Prostate gland (tissue), 2 donors: ENCODE data around the gene PDE4D. TPM values are rescaled to one million over a fixed set of nuclear protein-coding genes. Genes with fewer than 3 reads are reported as not detected.

ENCODE experiments used
- DNase-seq: peaks from one replicate; pipeline ENCODE4 v3.0.0-alpha.2; 2019; ENCODE audit warnings: low spot score
- H3K27ac ChIP-seq, 2 donors: fragments of 200-600 bp; sonication (generic); 2 replicates each; pipeline ENCODE4 v1.5.1; 2017 to 2019
- H3K27me3 ChIP-seq: fragments of 200-600 bp; sonication (generic); replicated peaks from 2 replicates; pipeline ENCODE4 v1.5.1; 2019; ENCODE audit not compliant: insufficient read depth
- H3K36me3 ChIP-seq, 2 donors: fragments of 200-600 bp; sonication (generic); 1 replicate in 1 of 2; 2 replicates in 1 of 2; pipeline versions ENCODE4 v1.5.1 to v1.8.1; 2017 to 2019
- H3K4me1 ChIP-seq: fragments of 200-600 bp; sonication (generic); replicated peaks from 2 replicates; pipeline ENCODE4 v1.5.1; 2019
- H3K4me3 ChIP-seq, 2 donors: fragments of 200-600 bp; sonication (generic); 2 replicates each; pipeline ENCODE4 v1.5.1; 2017 to 2019
- H3K9me3 ChIP-seq: fragments of 200-600 bp; sonication (generic); 2 replicates; pipeline ENCODE4 v1.5.1; 2017
- POLR2A ChIP-seq: fragments of 450-650 bp; IDR thresholded peaks from one replicate; pipeline ENCODE4 v1.6.1; 2016; ENCODE audit warnings: antibody characterized with exemption, mild to moderate bottlenecking
- POLR2AphosphoS5 ChIP-seq: sonication (generic); formaldehyde crosslinking; IDR thresholded peaks from one replicate; pipeline ENCODE4 v1.6.1; 2017; ENCODE audit warnings: antibody characterized with exemption
- WGBS: methylation state at CpG from one replicate; pipeline ENCODE4 v1.1.5; 2018; 5-methylcytosine and 5-hydroxymethylcytosine counted together
- intact Hi-C: fragments of 100-400 bp; cut with DNase I; formaldehyde crosslinking; loops from one replicate; pipeline ENCODE4 v1.14.2; 2022
- total RNA-seq, 2 donors: library from RNA; depleted of rRNA; stranded (reverse); fragments of >200 nt; gene quantifications; one replicate each; pipeline ENCODE4 v1.1.0, GENCODE V29; 2016
- TF ChIP-seq, protein P1 (sequence below), 4 experiments: fragments of 200-600 bp in 2 of 4; fragments of 450-650 bp in 2 of 4; sonication (generic) in 2 of 4; IDR thresholded peaks; 1 replicate in 3 of 4; 2 replicates in 1 of 4; pipeline ENCODE4 v1.5.1; 2016 to 2019; ENCODE audit warnings: antibody characterized with exemption in 4 of 4, mild to moderate bottlenecking in 2 of 4, moderate library complexity in 2 of 4

Gene PDE4D
- total RNA-seq, 2 donors from 2014 or later, result 64.2 to 75.6 TPM

DNA sequence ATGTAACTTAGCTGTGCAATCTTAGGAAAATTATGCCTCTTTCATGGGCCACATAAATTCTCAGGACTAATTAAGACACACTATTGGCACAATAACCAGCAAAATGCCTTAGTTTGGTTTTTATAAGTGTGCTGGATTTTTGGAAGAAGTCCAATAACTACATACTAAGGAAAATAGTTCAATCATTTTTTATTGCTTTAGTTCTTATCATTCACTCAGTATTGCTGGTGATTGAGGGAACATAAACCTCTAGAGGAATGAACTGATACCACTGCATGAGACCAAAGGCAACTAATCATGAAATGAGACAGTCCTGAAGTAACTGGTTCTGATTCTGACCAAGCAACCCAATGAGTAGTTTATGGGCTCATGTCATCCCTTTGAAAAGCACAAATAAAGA lies 571.5 kb downstream of the PDE4D start:
- Histone ChIP-seq H3K36me3 (no peaks in the 10 kb centered on the region), H3K4me1 (no peaks in the 10 kb centered on the region), H3K27me3 (no peaks in the 10 kb centered on the region), H3K9me3 (no peaks in the 10 kb centered on the region), H3K27ac (no peak overlapping the region), H3K4me3 (no peak overlapping the region)
- DNase-seq, result no peak
- intact Hi-C loops, result no loop called here
- no peak for TF ChIP-seq POLR2A
- TF ChIP-seq, protein P1, sequence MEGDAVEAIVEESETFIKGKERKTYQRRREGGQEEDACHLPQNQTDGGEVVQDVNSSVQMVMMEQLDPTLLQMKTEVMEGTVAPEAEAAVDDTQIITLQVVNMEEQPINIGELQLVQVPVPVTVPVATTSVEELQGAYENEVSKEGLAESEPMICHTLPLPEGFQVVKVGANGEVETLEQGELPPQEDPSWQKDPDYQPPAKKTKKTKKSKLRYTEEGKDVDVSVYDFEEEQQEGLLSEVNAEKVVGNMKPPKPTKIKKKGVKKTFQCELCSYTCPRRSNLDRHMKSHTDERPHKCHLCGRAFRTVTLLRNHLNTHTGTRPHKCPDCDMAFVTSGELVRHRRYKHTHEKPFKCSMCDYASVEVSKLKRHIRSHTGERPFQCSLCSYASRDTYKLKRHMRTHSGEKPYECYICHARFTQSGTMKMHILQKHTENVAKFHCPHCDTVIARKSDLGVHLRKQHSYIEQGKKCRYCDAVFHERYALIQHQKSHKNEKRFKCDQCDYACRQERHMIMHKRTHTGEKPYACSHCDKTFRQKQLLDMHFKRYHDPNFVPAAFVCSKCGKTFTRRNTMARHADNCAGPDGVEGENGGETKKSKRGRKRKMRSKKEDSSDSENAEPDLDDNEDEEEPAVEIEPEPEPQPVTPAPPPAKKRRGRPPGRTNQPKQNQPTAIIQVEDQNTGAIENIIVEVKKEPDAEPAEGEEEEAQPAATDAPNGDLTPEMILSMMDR (IDR thresholded peaks at IDR 0.05), result no peak
- no peak for TF ChIP-seq POLR2AphosphoS5

DNA sequence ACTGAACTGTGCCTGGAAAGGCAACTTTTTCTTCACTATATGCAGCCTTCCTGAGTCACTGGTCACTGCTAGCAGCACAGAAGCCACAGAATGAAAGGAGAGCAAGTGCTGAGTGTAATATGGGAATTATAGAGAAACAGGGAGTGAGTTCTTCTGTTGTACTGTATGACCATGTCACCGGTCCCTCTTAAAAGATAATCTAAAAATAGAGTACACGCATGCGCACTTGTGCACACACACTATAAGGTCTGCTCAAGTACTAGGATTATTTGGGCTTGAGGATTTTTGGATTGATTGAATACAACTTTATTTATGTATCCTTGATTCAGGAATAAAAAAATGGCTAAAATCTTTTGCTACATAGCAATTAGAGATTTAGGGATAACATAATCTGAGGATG lies 571.9 kb downstream of the PDE4D start:
- 73% methylated on average over 3 of the region's 3 CpGs for WGBS

DNA sequence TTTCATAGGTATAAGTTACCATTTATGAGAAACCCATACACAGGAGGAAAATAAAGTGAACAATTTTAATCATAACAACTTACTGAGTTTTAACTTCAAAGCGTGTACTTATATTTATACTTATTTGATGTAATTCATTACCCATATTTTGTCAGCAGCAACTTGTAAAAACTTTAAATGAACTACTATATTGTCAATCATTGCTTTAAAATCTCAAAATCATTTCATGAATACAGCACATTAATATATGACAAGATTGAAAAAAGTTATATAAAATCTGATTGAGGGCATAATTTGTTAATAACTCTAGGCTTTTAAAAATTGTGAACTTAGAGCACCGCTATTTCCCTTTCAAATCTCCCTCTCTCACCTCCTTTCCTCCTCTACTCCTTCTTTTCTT lies 573.1 kb downstream of the PDE4D start:
- WGBS, result 97% methylated on average over 2 of the region's 2 CpGs
- H3K27me3 ChIP-seq, result no peaks in the 10 kb centered on the region
- H3K27ac ChIP-seq, result no peak overlapping the region
- no peak for DNase-seq
- intact Hi-C loops, result no loop called here
- TF ChIP-seq POLR2AphosphoS5 (no peak), POLR2A (no peak)
- TF ChIP-seq, protein P1 (IDR thresholded peaks at IDR 0.05), result no peak
- no peaks in the 10 kb centered on the region for H3K9me3 ChIP-seq
- H3K4me1 ChIP-seq, result no peaks in the 10 kb centered on the region
- H3K4me3 ChIP-seq, result no peak overlapping the region
- no peaks in the 10 kb centered on the region for H3K36me3 ChIP-seq

More for the DNA sequence above, 571.9 kb downstream of the PDE4D start:
- no peaks in the 10 kb centered on the region for H3K27me3 ChIP-seq
- no peak overlapping the region for H3K4me3 ChIP-seq
- H3K9me3 ChIP-seq, result no peaks in the 10 kb centered on the region
- intact Hi-C loops, result no loop called here
- H3K36me3 ChIP-seq, result no peaks in the 10 kb centered on the region
- TF ChIP-seq, protein P1 (IDR thresholded peaks at IDR 0.05), result no peak
- TF ChIP-seq POLR2A (no peak), POLR2AphosphoS5 (no peak)
- H3K27ac ChIP-seq, result no peak overlapping the region
- no peak for DNase-seq
- no peaks in the 10 kb centered on the region for H3K4me1 ChIP-seq

DNA sequence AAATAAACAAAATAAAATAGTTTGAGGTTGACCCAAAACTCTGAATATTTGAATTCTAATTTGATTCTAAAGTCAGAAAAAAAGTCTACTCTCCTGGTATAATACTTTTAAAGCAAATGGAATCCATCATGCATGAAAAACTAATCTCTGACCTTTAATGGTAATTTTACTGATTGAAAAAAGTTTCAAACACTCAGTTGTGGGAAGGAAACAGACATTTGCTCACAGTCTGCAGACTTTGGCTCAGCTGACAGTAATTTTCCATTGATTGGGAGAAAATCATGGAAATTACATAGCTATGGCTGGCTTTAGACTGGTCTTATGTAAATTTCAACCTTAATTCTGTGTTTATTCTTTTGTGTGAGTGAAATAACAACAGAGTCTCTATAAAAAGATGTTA lies 574.3 kb downstream of the PDE4D start:
- H3K4me3 ChIP-seq, result no peak overlapping the region
- no peaks in the 10 kb centered on the region for H3K27me3 ChIP-seq
- H3K4me1 ChIP-seq, result no peaks in the 10 kb centered on the region
- intact Hi-C loops, result no loop called here
- no peaks in the 10 kb centered on the region for H3K36me3 ChIP-seq
- no peaks in the 10 kb centered on the region for H3K9me3 ChIP-seq
- no peak for DNase-seq
- no peak overlapping the region for H3K27ac ChIP-seq
- TF ChIP-seq, protein P1 (IDR thresholded peaks at IDR 0.05), result no peak
- TF ChIP-seq POLR2A (no peak), POLR2AphosphoS5 (no peak)

DNA sequence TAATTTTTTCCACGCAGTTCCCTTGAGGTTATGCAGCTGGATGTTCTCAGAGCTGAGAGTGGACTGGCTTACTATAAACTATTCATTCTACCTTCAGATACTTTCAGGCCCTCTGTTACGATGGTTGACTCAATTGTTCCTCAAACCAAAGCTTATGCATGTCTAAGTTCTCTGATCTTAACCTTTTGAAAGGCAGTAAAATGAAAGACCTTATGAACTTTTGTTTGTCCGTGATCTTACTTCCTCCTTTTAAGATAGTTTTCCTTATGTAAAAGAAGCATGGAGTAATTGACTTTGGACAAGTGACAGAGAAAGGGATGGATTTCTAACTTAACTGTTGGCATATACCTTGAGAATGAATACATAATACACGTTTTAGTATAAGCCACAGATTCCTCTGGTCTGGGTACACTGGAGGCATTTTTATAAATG lies 575.7 kb downstream of the PDE4D start:
- H3K27me3 ChIP-seq, result no peaks in the 10 kb centered on the region
- no peak overlapping the region for H3K4me3 ChIP-seq
- WGBS, result 9% methylated on average over 4 of the region's 4 CpGs
- intact Hi-C loops, result no loop called here
- no peaks in the 10 kb centered on the region for H3K9me3 ChIP-seq
- peak overlapping the region; percentile 67 to 77 for H3K27ac ChIP-seq
- no peaks in the 10 kb centered on the region for H3K4me1 ChIP-seq
- no peaks in the 10 kb centered on the region for H3K36me3 ChIP-seq
- TF ChIP-seq, protein P1 (IDR thresholded peaks at IDR 0.05), result no peak
- TF ChIP-seq POLR2A (no peak), POLR2AphosphoS5 (no peak)
- no peak for DNase-seq
